Measurements from ENCODE around the gene RRP9.

DNA sequence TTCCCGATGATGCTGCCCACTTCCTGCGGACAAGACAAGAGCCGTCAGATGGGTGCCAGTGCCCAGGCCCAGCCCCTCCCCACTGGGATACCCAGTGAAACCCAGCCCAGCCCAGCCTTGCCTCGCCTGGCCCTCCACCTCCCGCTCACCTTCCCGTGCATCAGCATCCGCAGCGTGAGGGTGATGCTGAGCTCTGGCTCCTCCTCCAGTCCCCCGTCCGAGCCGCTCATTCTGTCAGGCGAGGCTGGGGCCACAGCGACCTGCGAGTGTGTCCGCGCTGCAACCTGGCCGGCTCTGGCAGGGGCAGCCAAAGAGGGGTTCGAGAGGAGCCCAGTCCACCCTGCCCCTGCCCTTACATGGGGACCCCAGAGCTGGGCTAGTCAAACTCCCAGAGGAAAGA, 19.3 kb upstream of the RRP9 start:
- TF ChIP-seq MYC (IDR thresholded peaks at IDR 0.05; ENCODE audit: low read depth, low read length) (no peak), POLR2A (IDR thresholded peaks at IDR 0.05; ENCODE audit: extremely low read depth, insufficient read length) (no peak)
- TF ChIP-seq, protein P1, sequence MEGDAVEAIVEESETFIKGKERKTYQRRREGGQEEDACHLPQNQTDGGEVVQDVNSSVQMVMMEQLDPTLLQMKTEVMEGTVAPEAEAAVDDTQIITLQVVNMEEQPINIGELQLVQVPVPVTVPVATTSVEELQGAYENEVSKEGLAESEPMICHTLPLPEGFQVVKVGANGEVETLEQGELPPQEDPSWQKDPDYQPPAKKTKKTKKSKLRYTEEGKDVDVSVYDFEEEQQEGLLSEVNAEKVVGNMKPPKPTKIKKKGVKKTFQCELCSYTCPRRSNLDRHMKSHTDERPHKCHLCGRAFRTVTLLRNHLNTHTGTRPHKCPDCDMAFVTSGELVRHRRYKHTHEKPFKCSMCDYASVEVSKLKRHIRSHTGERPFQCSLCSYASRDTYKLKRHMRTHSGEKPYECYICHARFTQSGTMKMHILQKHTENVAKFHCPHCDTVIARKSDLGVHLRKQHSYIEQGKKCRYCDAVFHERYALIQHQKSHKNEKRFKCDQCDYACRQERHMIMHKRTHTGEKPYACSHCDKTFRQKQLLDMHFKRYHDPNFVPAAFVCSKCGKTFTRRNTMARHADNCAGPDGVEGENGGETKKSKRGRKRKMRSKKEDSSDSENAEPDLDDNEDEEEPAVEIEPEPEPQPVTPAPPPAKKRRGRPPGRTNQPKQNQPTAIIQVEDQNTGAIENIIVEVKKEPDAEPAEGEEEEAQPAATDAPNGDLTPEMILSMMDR (IDR thresholded peaks at IDR 0.05; ENCODE audit: low read depth, low read length) = no peak
- TF ChIP-seq, protein P2, sequence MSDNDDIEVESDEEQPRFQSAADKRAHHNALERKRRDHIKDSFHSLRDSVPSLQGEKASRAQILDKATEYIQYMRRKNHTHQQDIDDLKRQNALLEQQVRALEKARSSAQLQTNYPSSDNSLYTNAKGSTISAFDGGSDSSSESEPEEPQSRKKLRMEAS (IDR thresholded peaks at IDR 0.05; ENCODE audit: low read depth, low read length) = no peak
